HepG2 (cell line): ENCODE results near the gene RTEL1. TPM values are rescaled to one million over a fixed set of nuclear protein-coding genes. Genes with fewer than 3 reads are reported as not detected.

ENCODE experiments used
- BATF2 ChIP-seq: sonication (generic); formaldehyde crosslinking; IDR thresholded peaks from 2 replicates; pipeline ENCODE4 v1.8.0; 2022; ENCODE audit warnings: mild to moderate bottlenecking, missing genetic modification reagents, moderate library complexity
- CCAR2 ChIP-seq: fragments of 200-400 bp; formaldehyde crosslinking; optimal IDR thresholded peaks from 2 replicates; pipeline ENCODE3; 2018; ENCODE audit warnings: low read depth, mild to moderate bottlenecking, low read length, moderate library complexity
- CEBPZ ChIP-seq: IDR thresholded peaks from 2 replicates; pipeline ENCODE4 v1.6.1; 2012; ENCODE audit warnings: low read length, improper control_type of control experiment
- DMAP1 ChIP-seq: IDR thresholded peaks from 2 replicates; pipeline ENCODE4 v1.6.1; 2016
- FOXA1 ChIP-seq, 2 experiments: fragments of 450-650 bp in 1 of 2; sonication (generic) in 1 of 2; formaldehyde crosslinking in 1 of 2; IDR thresholded peaks; 2 replicates each; pipeline versions ENCODE4 v1.4.0 to v1.6.1; 2016 to 2020; ENCODE audit warnings: missing genetic modification reagents in 1 of 2
- HIVEP1 ChIP-seq: sonication (generic); formaldehyde crosslinking; IDR thresholded peaks from 2 replicates; pipeline ENCODE4 v1.4.0; 2020; ENCODE audit warnings: mild to moderate bottlenecking, missing genetic modification reagents
- HOXA3 ChIP-seq: sonication (generic); formaldehyde crosslinking; IDR thresholded peaks from 2 replicates; pipeline ENCODE4 v1.5.0; 2020; ENCODE audit warnings: missing genetic modification reagents
- KDM3A ChIP-seq: IDR thresholded peaks from 2 replicates; pipeline ENCODE4 v1.6.1; 2018; ENCODE audit warnings: low read depth, missing compliant biosample characterization
- NFYC ChIP-seq: IDR thresholded peaks from 2 replicates; pipeline ENCODE4 v1.6.1; 2016; ENCODE audit warnings: missing genetic modification reagents, missing compliant biosample characterization
- NR2F2 ChIP-seq: IDR thresholded peaks from 2 replicates; pipeline ENCODE4 v1.6.1; 2012; ENCODE audit warnings: low read depth, inconsistent platforms, borderline replicate concordance
- PRPF4 ChIP-seq: fragments of 200-400 bp; formaldehyde crosslinking; IDR thresholded peaks from 2 replicates; pipeline ENCODE4 v1.6.1; 2016; ENCODE audit warnings: low read length, low read depth; ENCODE audit not compliant: poor library complexity, severe bottlenecking
- SAP130 ChIP-seq: IDR thresholded peaks from 2 replicates; pipeline ENCODE4 v1.6.1; 2016; ENCODE audit warnings: low read depth
- SCMH1 ChIP-seq: sonication (generic); formaldehyde crosslinking; IDR thresholded peaks from 2 replicates; pipeline ENCODE4 v1.9.0; 2021; ENCODE audit warnings: missing genetic modification reagents, mild to moderate bottlenecking, borderline replicate concordance
- STAG1 ChIP-seq: sonication (generic); formaldehyde crosslinking; IDR thresholded peaks from 2 replicates; pipeline ENCODE4 v1.4.0; 2020; ENCODE audit warnings: missing genetic modification reagents
- THAP11 ChIP-seq: IDR thresholded peaks from 2 replicates; pipeline ENCODE4 v1.6.1; 2016; ENCODE audit warnings: missing biosample characterization, missing genetic modification reagents
- THAP7 ChIP-seq: sonication (generic); formaldehyde crosslinking; IDR thresholded peaks from 2 replicates; pipeline ENCODE4 v1.8.1; 2023; ENCODE audit warnings: mild to moderate bottlenecking, missing genetic modification reagents
- ZFP36 ChIP-seq: fragments of 150-350 bp; IDR thresholded peaks from 2 replicates; pipeline ENCODE4 v1.6.1; 2018; ENCODE audit warnings: borderline replicate concordance, low read length, low read depth; ENCODE audit not compliant: partially characterized antibody
- ZFP36L2 ChIP-seq: sonication (generic); formaldehyde crosslinking; IDR thresholded peaks from 2 replicates; pipeline ENCODE4 v1.4.0; 2020; ENCODE audit warnings: missing genetic modification reagents
- ZNF143 ChIP-seq: sonication (generic); formaldehyde crosslinking; IDR thresholded peaks from 2 replicates; pipeline ENCODE4 v1.4.0; 2020; ENCODE audit warnings: missing genetic modification reagents
- ZNF234 ChIP-seq: sonication (generic); formaldehyde crosslinking; conservative IDR thresholded peaks from 2 replicates; pipeline ENCODE4 v1.5.1; 2020; ENCODE audit warnings: mild to moderate bottlenecking, missing genetic modification reagents
- ZNF274 ChIP-seq: sonication (generic); formaldehyde crosslinking; IDR thresholded peaks from 2 replicates; pipeline ENCODE4 v1.5.1; 2020; ENCODE audit warnings: mild to moderate bottlenecking, missing genetic modification reagents
- ZNF503 ChIP-seq: sonication (generic); formaldehyde crosslinking; IDR thresholded peaks from 2 replicates; pipeline ENCODE4 v1.4.0; 2020; ENCODE audit warnings: missing genetic modification reagents
- ZNF510 ChIP-seq: sonication (generic); formaldehyde crosslinking; IDR thresholded peaks from 2 replicates; pipeline ENCODE4 v1.4.0; 2020; ENCODE audit warnings: low read depth, mild to moderate bottlenecking, missing genetic modification reagents
- ZNF530 ChIP-seq: sonication (generic); formaldehyde crosslinking; IDR thresholded peaks from 2 replicates; pipeline ENCODE4 v1.5.0; 2020; ENCODE audit warnings: low read depth, mild to moderate bottlenecking, missing genetic modification reagents
- ZNF678 ChIP-seq: sonication (generic); formaldehyde crosslinking; IDR thresholded peaks from 2 replicates; pipeline ENCODE4 v1.4.0; 2020; ENCODE audit warnings: mild to moderate bottlenecking, missing genetic modification reagents
- polyA plus RNA-seq, 8 experiments: library from polyadenylated mRNA; depleted of rRNA in 3 of 8; stranded (reverse) in 7 of 8; unstranded in 1 of 8; fragments of >200 nt; fragmentation: Illumina TruSeq in 4 of 8; extraction: Trizol in 4 of 8; gene quantifications; 2 replicates each; pipeline versions ENCODE4 v1.2.1 to v1.2.3, GENCODE V29; 2011 to 2016; ENCODE audit warnings: low read depth in 4 of 8, missing spikeins in 1 of 8, mixed read lengths in 1 of 8; ENCODE audit not compliant: insufficient read depth in 1 of 8
- total RNA-seq, 5 experiments: library from RNA; depleted of rRNA; stranded (reverse); fragments of >200 nt; fragmentation: Illumina TruSeq; extraction: Trizol; gene quantifications; 2 replicates each; pipeline ENCODE4 v1.2.3, GENCODE V29; 2016; ENCODE audit warnings: low read depth in 1 of 5

Gene RTEL1
- total and polyA plus RNA-seq, 2 of the 13 experiments (the other 11 are each of a cell fraction or from before 2014, with no cell fraction given): 21.8 to 36.4 TPM

- TF ChIP-seq ZNF678 (CRISPR knock-in tag) (peak; percentile 78; the same call in 1 of the 2 replicates), ZFP36L2 (CRISPR knock-in tag) (0 out of 2 replicates have a peak, but pooled peaks have one; percentile 47), CCAR2 (peak; percentile 97), HIVEP1 (CRISPR knock-in tag) (0 out of 2 replicates have a peak, but pooled peaks have one; percentile 51), ZNF274 (CRISPR knock-in tag) (peak; percentile 96), KDM3A (CRISPR knock-in tag) (peak; percentile 44; the same call in 1 of the 2 replicates), FOXA1 (IDR thresholded peaks at IDR 0.05) (no peak), FOXA1 (CRISPR knock-in tag; IDR thresholded peaks at IDR 0.05) (peak; percentile 57), CEBPZ (no peak), ZNF234 (CRISPR knock-in tag) (no peak), SAP130 (CRISPR knock-in tag) (peak; percentile 99), THAP11 (CRISPR knock-in tag) (peak; percentile 95), PRPF4 (peak; percentile 38), ZNF503 (CRISPR knock-in tag) (peak; percentile 83; the same call in 1 of the 2 replicates), ZNF143 (peak; percentile 79), STAG1 (no peak), NFYC (CRISPR knock-in tag) (peak; percentile 63; the same call in 1 of the 2 replicates), NR2F2 (0 out of 2 replicates have a peak, but pooled peaks have one; percentile 64), SCMH1 (CRISPR knock-in tag) (no peak), BATF2 (CRISPR knock-in tag) (no peak), HOXA3 (CRISPR knock-in tag) (peak; percentile 95), ZNF530 (no peak), DMAP1 (peak; percentile 99), THAP7 (CRISPR knock-in tag) (peak; percentile 93), ZNF510 (CRISPR knock-in tag) (0 out of 2 replicates have a peak, but pooled peaks have one; percentile 91), ZFP36 (no peak)
Observed at GRCh38 chr20:63628246-63628975, 29.7 kb upstream of the RTEL1 start (continued).
